ENCODE results near the gene ALPK1. TPM values are rescaled to one million over a fixed set of nuclear protein-coding genes. Genes with fewer than 3 reads are reported as not detected.

ALPK1 gene
- total and polyA plus RNA-seq, 4 donors = 2.8 to 14.0 (median 4.7) TPM

DNA sequence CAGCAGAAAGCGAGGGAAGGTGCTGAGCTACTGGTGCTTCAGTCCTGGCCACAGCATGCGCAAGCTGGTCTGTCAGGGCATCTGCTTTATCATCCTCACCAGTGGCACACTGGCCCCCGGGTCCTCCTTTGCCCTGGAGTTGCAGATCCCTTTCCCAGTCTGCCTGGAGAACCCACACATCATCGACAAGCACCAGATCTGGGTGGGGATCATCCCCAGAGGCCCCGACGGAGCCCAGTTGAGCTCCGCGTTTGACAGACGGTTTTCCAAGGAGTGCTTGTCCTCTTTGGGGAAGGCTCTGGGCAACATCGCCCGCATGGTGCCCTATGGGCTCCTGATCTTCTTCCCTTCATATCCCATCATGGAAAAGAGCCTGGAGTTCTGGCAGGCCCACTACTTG lies 60.3 kb downstream of the ALPK1 start (continued):
- TF ChIP-seq CTCF (IDR thresholded peaks at IDR 0.05; ENCODE audit: low read depth, low read length, missing input control) = no peak
- no peak for TF ChIP-seq TAF1 (conservative IDR thresholded peaks at IDR 0.05)
- TF ChIP-seq RAD21 (IDR thresholded peaks at IDR 0.05) = no peak
- no peak for TF ChIP-seq SP1 (IDR thresholded peaks at IDR 0.05)
- no peak for TF ChIP-seq NR2F2 (IDR thresholded peaks at IDR 0.05)
- TF ChIP-seq FOXA1 (IDR thresholded peaks at IDR 0.05) = no peak
- TF ChIP-seq MAX (IDR thresholded peaks at IDR 0.05) = no peak

GRCh38 chr4:112357897-112358296 lies 60.7 kb downstream of the ALPK1 start:
- H3K4me1 ChIP-seq (ENCODE audit: control insufficient read depth in 4 of 4, insufficient read depth in 4 of 4, low read length in 3 of 4) = no peaks in the 10 kb centered on the region
- 90% methylated on average over 14 of the region's 14 CpGs for WGBS

More at GRCh38 chr4:112357897-112358296, 60.7 kb downstream of the ALPK1 start:
- no peak overlapping the region for H3K4me3 ChIP-seq (ENCODE audit: low read depth in 1 of 3, low read length in 3 of 3)
- H3K9ac ChIP-seq (ENCODE audit: low read depth in 1 of 2, low read length in 2 of 2) = no peak overlapping the region
- no peaks in the 10 kb centered on the region for H3K27me3 ChIP-seq (ENCODE audit: control insufficient read depth in 4 of 4, insufficient read depth in 4 of 4, low read length in 3 of 4)
- H3K27ac ChIP-seq (ENCODE audit: low read depth in 1 of 2, low read length in 2 of 2) = no peak overlapping the region
- TF ChIP-seq FOXA2 (IDR thresholded peaks at IDR 0.05) (no peak), ATF3 (IDR thresholded peaks at IDR 0.05) (no peak), JUND (IDR thresholded peaks at IDR 0.05) (no peak), TAF1 (conservative IDR thresholded peaks at IDR 0.05) (no peak), HNF4A (conservative IDR thresholded peaks at IDR 0.05) (no peak), CTCF (IDR thresholded peaks at IDR 0.05; ENCODE audit: low read depth, low read length, missing input control) (no peak), GABPA (IDR thresholded peaks at IDR 0.05 in 1 of 2, conservative IDR thresholded peaks at IDR 0.05 in 1 of 2) (no peak), NR2F2 (IDR thresholded peaks at IDR 0.05) (no peak), RXRA (IDR thresholded peaks at IDR 0.05) (no peak), FOXA1 (IDR thresholded peaks at IDR 0.05) (no peak), YY1 (IDR thresholded peaks at IDR 0.05) (no peak)
- TF ChIP-seq, protein P1, sequence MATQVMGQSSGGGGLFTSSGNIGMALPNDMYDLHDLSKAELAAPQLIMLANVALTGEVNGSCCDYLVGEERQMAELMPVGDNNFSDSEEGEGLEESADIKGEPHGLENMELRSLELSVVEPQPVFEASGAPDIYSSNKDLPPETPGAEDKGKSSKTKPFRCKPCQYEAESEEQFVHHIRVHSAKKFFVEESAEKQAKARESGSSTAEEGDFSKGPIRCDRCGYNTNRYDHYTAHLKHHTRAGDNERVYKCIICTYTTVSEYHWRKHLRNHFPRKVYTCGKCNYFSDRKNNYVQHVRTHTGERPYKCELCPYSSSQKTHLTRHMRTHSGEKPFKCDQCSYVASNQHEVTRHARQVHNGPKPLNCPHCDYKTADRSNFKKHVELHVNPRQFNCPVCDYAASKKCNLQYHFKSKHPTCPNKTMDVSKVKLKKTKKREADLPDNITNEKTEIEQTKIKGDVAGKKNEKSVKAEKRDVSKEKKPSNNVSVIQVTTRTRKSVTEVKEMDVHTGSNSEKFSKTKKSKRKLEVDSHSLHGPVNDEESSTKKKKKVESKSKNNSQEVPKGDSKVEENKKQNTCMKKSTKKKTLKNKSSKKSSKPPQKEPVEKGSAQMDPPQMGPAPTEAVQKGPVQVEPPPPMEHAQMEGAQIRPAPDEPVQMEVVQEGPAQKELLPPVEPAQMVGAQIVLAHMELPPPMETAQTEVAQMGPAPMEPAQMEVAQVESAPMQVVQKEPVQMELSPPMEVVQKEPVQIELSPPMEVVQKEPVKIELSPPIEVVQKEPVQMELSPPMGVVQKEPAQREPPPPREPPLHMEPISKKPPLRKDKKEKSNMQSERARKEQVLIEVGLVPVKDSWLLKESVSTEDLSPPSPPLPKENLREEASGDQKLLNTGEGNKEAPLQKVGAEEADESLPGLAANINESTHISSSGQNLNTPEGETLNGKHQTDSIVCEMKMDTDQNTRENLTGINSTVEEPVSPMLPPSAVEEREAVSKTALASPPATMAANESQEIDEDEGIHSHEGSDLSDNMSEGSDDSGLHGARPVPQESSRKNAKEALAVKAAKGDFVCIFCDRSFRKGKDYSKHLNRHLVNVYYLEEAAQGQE (IDR thresholded peaks at IDR 0.05) = no peak
- no peak for DNase-seq (ENCODE audit: low spot score)
- peaks cover 0 to 5% (median 2%) of the 10 kb centered on the region in 4 donors for H3K9me3 ChIP-seq (ENCODE audit: control insufficient read depth in 4 of 4, low read length in 3 of 4)
- H3K36me3 ChIP-seq (ENCODE audit: control insufficient read depth in 4 of 4, insufficient read depth in 3 of 4, low read depth in 1 of 4, low read length in 3 of 4) = peaks cover 0 to 6% (median 0%) of the 10 kb centered on the region in 4 donors
